ENCODE results near the gene IFNAR1.

DNA sequence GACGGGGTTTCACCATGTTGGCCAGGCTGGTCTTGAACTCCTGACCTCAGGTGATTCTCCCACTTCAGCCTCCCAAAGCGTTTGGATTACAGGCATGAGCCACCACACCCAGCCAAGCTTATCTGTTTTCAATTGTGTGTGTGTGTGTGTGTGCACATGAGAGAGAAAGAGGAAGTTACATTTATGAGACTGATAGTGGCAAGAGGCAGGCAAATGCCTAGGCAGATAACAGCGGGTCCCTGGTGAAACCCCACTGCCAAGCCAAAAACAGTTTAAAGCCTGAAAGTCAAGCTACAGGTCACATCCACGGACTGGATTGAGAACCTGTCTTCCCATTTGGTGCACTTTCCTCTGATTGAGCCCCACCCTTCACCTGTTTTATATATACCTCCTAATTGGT lies 43.4 kb downstream of the IFNAR1 start:
- TF ChIP-seq CEBPB (IDR thresholded peaks at IDR 0.05): no peak
- TF ChIP-seq RAD21 (IDR thresholded peaks at IDR 0.05; ENCODE audit: low read depth): no peak
- TF ChIP-seq YY1 (IDR thresholded peaks at IDR 0.05; ENCODE audit: low read depth): no peak
- TF ChIP-seq, protein P1, sequence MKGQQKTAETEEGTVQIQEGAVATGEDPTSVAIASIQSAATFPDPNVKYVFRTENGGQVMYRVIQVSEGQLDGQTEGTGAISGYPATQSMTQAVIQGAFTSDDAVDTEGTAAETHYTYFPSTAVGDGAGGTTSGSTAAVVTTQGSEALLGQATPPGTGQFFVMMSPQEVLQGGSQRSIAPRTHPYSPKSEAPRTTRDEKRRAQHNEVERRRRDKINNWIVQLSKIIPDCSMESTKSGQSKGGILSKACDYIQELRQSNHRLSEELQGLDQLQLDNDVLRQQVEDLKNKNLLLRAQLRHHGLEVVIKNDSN (IDR thresholded peaks at IDR 0.05): no peak
- TF ChIP-seq, protein P2, sequence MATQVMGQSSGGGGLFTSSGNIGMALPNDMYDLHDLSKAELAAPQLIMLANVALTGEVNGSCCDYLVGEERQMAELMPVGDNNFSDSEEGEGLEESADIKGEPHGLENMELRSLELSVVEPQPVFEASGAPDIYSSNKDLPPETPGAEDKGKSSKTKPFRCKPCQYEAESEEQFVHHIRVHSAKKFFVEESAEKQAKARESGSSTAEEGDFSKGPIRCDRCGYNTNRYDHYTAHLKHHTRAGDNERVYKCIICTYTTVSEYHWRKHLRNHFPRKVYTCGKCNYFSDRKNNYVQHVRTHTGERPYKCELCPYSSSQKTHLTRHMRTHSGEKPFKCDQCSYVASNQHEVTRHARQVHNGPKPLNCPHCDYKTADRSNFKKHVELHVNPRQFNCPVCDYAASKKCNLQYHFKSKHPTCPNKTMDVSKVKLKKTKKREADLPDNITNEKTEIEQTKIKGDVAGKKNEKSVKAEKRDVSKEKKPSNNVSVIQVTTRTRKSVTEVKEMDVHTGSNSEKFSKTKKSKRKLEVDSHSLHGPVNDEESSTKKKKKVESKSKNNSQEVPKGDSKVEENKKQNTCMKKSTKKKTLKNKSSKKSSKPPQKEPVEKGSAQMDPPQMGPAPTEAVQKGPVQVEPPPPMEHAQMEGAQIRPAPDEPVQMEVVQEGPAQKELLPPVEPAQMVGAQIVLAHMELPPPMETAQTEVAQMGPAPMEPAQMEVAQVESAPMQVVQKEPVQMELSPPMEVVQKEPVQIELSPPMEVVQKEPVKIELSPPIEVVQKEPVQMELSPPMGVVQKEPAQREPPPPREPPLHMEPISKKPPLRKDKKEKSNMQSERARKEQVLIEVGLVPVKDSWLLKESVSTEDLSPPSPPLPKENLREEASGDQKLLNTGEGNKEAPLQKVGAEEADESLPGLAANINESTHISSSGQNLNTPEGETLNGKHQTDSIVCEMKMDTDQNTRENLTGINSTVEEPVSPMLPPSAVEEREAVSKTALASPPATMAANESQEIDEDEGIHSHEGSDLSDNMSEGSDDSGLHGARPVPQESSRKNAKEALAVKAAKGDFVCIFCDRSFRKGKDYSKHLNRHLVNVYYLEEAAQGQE (IDR thresholded peaks at IDR 0.05; ENCODE audit: low read depth): no peak
- TF ChIP-seq, protein P3, sequence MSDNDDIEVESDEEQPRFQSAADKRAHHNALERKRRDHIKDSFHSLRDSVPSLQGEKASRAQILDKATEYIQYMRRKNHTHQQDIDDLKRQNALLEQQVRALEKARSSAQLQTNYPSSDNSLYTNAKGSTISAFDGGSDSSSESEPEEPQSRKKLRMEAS (IDR thresholded peaks at IDR 0.05): no peak
- no peak for TF ChIP-seq EP300 (IDR thresholded peaks at IDR 0.05; ENCODE audit: borderline replicate concordance)
- no peak for TF ChIP-seq FOXM1 (IDR thresholded peaks at IDR 0.05; ENCODE audit: borderline replicate concordance, low read depth)
- no peak for TF ChIP-seq TAF1 (IDR thresholded peaks at IDR 0.05; ENCODE audit: low read depth)
- no peak for TF ChIP-seq TEAD4 (IDR thresholded peaks at IDR 0.05)
- no peak for TF ChIP-seq CREB1 (IDR thresholded peaks at IDR 0.05; ENCODE audit: low read depth)
